Measurements from ENCODE around the gene SYCE1L. TPM values are rescaled to one million over a fixed set of nuclear protein-coding genes. Genes with fewer than 3 reads are reported as not detected.

The SYCE1L gene
- total RNA-seq, 2 donors from 2014 or later, result 2.3 to 3.4 TPM

- H3K4me3 ChIP-seq, result no peak overlapping the region
- DNase-seq (ENCODE audit: low spot score), result no peak
- H3K36me3 ChIP-seq, result no peaks in the 10 kb centered on the region
- WGBS, result 61% methylated on average over 3 of the region's 3 CpGs
- no peaks in the 10 kb centered on the region for H3K4me1 ChIP-seq (replicated peaks)
- TF ChIP-seq, protein P1, sequence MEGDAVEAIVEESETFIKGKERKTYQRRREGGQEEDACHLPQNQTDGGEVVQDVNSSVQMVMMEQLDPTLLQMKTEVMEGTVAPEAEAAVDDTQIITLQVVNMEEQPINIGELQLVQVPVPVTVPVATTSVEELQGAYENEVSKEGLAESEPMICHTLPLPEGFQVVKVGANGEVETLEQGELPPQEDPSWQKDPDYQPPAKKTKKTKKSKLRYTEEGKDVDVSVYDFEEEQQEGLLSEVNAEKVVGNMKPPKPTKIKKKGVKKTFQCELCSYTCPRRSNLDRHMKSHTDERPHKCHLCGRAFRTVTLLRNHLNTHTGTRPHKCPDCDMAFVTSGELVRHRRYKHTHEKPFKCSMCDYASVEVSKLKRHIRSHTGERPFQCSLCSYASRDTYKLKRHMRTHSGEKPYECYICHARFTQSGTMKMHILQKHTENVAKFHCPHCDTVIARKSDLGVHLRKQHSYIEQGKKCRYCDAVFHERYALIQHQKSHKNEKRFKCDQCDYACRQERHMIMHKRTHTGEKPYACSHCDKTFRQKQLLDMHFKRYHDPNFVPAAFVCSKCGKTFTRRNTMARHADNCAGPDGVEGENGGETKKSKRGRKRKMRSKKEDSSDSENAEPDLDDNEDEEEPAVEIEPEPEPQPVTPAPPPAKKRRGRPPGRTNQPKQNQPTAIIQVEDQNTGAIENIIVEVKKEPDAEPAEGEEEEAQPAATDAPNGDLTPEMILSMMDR (IDR thresholded peaks at IDR 0.05), result no peak
- no peak for TF ChIP-seq POLR2AphosphoS5 (IDR thresholded peaks at IDR 0.05)
- TF ChIP-seq POLR2A (IDR thresholded peaks at IDR 0.05), result no peak
- H3K27me3 ChIP-seq (replicated peaks; ENCODE audit: insufficient read depth), result no peaks in the 10 kb centered on the region
- H3K27ac ChIP-seq, result no peak overlapping the region
- intact Hi-C loops (cut with DNase I), result no loop called here
- H3K9me3 ChIP-seq, result no peaks in the 10 kb centered on the region
Measured at GRCh38 chr16:77220427-77220826, 21.2 kb downstream of the SYCE1L start.

- DNase-seq (ENCODE audit: low spot score), result no peak
- no peak overlapping the region for H3K27ac ChIP-seq
- 97% methylated on average over 4 of the region's 4 CpGs for WGBS
- H3K9me3 ChIP-seq, result no peaks in the 10 kb centered on the region
- intact Hi-C loops (cut with DNase I), result no loop called here
- H3K4me3 ChIP-seq, result no peak overlapping the region
- TF ChIP-seq POLR2AphosphoS5 (IDR thresholded peaks at IDR 0.05) (no peak), POLR2A (IDR thresholded peaks at IDR 0.05) (no peak)
- TF ChIP-seq, protein P1 (IDR thresholded peaks at IDR 0.05), result no peak
- H3K4me1 ChIP-seq (replicated peaks), result no peaks in the 10 kb centered on the region
- H3K36me3 ChIP-seq, result no peaks in the 10 kb centered on the region
- H3K27me3 ChIP-seq (replicated peaks; ENCODE audit: insufficient read depth), result no peaks in the 10 kb centered on the region
Measured at GRCh38 chr16:77221482-77221881, 22.3 kb downstream of the SYCE1L start.

DNA sequence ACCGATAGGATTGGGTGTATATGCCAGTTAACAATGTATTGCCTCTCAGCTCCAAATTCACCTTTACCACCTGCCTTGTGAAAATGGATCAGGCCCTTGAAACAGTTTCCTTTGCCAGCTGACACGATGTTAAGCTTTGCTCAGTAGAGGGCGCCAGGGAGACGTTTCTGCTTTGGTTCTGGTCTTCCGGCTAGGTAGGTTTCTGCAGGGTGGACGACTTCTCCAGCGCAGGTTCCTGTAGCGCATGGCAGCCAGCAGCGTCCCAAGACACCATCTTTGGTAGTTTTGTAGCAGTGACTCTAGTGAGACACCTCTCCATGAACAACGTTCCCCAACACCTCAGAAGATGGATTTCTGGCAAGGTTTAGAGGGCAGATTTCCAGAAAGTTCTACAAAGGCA lies 24.0 kb downstream of the SYCE1L start:
- DNase-seq (ENCODE audit: low spot score), result no peak
- 66% methylated on average over 10 of the region's 10 CpGs for WGBS
- intact Hi-C loops (cut with DNase I), result no loop called here

GRCh38 chr16:77225182-77225581 lies 26.0 kb downstream of the SYCE1L start:
- no peak overlapping the region for H3K4me3 ChIP-seq
- H3K27me3 ChIP-seq (replicated peaks; ENCODE audit: insufficient read depth), result no peaks in the 10 kb centered on the region
- H3K27ac ChIP-seq, result no peak overlapping the region
- WGBS, result 94% methylated on average over 3 of the region's 3 CpGs
- TF ChIP-seq POLR2AphosphoS5 (IDR thresholded peaks at IDR 0.05), result no peak
- TF ChIP-seq, protein P1 (IDR thresholded peaks at IDR 0.05), result no peak
- no peak for TF ChIP-seq POLR2A (IDR thresholded peaks at IDR 0.05)
- no peaks in the 10 kb centered on the region for H3K4me1 ChIP-seq (replicated peaks)
- H3K9me3 ChIP-seq, result no peaks in the 10 kb centered on the region
- intact Hi-C loops (cut with DNase I), result no loop called here
- H3K36me3 ChIP-seq, result no peaks in the 10 kb centered on the region
- no peak for DNase-seq (ENCODE audit: low spot score)

More for the DNA sequence above, 24.0 kb downstream of the SYCE1L start:
- TF ChIP-seq, protein P1 (IDR thresholded peaks at IDR 0.05), result no peak
- TF ChIP-seq POLR2AphosphoS5 (IDR thresholded peaks at IDR 0.05), result no peak
- TF ChIP-seq POLR2A (IDR thresholded peaks at IDR 0.05), result no peak
- Histone ChIP-seq H3K36me3 (no peaks in the 10 kb centered on the region), H3K9me3 (no peaks in the 10 kb centered on the region), H3K27me3 (replicated peaks; ENCODE audit: insufficient read depth) (no peaks in the 10 kb centered on the region), H3K4me1 (replicated peaks) (no peaks in the 10 kb centered on the region), H3K4me3 (no peak overlapping the region), H3K27ac (no peak overlapping the region)

- no peaks in the 10 kb centered on the region for H3K27me3 ChIP-seq (replicated peaks; ENCODE audit: insufficient read depth)
- TF ChIP-seq POLR2AphosphoS5 (IDR thresholded peaks at IDR 0.05), result no peak
- TF ChIP-seq, protein P1 (IDR thresholded peaks at IDR 0.05), result no peak
- H3K9me3 ChIP-seq, result no peaks in the 10 kb centered on the region
- H3K36me3 ChIP-seq, result no peaks in the 10 kb centered on the region
- no peak overlapping the region for H3K4me3 ChIP-seq
- H3K4me1 ChIP-seq (replicated peaks), result no peaks in the 10 kb centered on the region
- DNase-seq (ENCODE audit: low spot score), result no peak
- WGBS, result 91% methylated on average over 5 of the region's 5 CpGs
- intact Hi-C loops (cut with DNase I), result no loop called here
- no peak overlapping the region for H3K27ac ChIP-seq
Measured at GRCh38 chr16:77227745-77228144, 28.5 kb downstream of the SYCE1L start.

Measured in prostate gland (tissue), 2 donors.